ENCODE measurements around the gene GSK3A. TPM values are rescaled to one million over a fixed set of nuclear protein-coding genes. Genes with fewer than 3 reads are reported as not detected.

Gene GSK3A
- total and polyA plus RNA-seq, 2 of the 8 experiments (the other 6 are each of a cell fraction or from before 2014, with no cell fraction given), result 55.3 to 84.0 TPM

DNA sequence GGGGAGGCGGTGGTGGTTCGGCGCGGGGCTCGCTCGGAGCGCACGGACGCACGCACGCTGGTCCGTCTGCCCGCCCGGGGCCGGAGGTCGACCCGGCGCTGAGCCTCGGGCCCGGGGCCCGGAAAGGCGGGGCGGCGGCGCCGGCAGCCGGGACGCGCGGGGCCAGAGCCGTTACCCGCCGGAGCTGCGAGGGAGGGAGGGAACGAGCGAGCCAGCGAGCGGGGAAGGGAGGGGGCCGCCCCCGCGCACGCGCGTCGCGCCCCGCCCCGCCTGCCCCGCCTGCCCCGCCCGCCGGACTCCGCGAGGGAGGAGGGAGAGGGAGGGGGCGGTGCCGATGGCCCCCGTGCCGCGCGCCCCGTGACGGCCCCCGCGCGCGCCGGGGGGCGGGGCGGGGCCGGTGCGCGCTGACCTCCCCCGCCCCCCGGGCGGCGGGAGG is 41.7 kb upstream of the GSK3A start (continued):
- no peak for TF ChIP-seq GABPA (IDR thresholded peaks at IDR 0.05; ENCODE audit: borderline replicate concordance, insufficient read depth, low read length)
- no peak for TF ChIP-seq HDAC6 (IDR thresholded peaks at IDR 0.05; ENCODE audit: low read depth, low read length)
- TF ChIP-seq CTCF (IDR thresholded peaks at IDR 0.05; ENCODE audit: control extremely low read depth in 1 of 3, insufficient read depth in 1 of 3, low read depth in 1 of 3, low read length in 3 of 3), result no peak
- TF ChIP-seq, protein P1, sequence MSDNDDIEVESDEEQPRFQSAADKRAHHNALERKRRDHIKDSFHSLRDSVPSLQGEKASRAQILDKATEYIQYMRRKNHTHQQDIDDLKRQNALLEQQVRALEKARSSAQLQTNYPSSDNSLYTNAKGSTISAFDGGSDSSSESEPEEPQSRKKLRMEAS (IDR thresholded peaks at IDR 0.05), result no peak
- no peak for TF ChIP-seq KDM1A (IDR thresholded peaks at IDR 0.05; ENCODE audit: borderline replicate concordance, low read length)
- no peak for TF ChIP-seq YY1 (IDR thresholded peaks at IDR 0.05; ENCODE audit: low read depth, low read length)
- TF ChIP-seq E2F6 (IDR thresholded peaks at IDR 0.05), result no peak
- no peak for TF ChIP-seq SIN3A (conservative IDR thresholded peaks at IDR 0.05 in 1 of 2, IDR thresholded peaks at IDR 0.05 in 1 of 2; ENCODE audit: low read depth in 1 of 2, low read length in 2 of 2)
- TF ChIP-seq FOSL1 (IDR thresholded peaks at IDR 0.05; ENCODE audit: insufficient read depth, low read depth, low read length), result no peak
